ENCODE results near the gene UBXN1. TPM values are rescaled to one million over a fixed set of nuclear protein-coding genes. Genes with fewer than 3 reads are reported as not detected.

Gene UBXN1
- total RNA-seq, 1 experiment from 2014 or later = 118 TPM

DNA sequence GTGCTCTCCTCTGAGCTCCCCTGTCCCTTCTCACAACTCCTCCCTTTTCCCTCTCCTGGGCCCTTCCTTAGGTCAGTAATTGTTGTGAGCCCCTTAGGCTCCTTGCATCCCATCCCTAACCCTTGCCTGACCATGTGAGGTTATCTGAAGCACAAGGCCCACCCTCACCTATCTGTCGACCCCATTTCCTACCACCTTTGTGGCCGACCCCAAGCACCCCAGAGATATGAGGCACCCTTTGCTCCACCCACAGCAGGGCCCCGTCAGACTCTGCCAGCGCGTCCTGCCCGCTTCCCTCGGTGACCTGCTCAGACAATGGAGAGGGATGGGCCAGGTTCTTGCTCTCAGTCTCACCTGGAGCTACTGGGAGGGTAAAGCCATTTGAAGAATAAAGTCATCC, 29.9 kb upstream of the UBXN1 start:
- H2BK5ac ChIP-seq (ENCODE audit: insufficient read length, low read length) = no peak overlapping the region
- peak overlapping the region; percentile 99 for H3K4me2 ChIP-seq (ENCODE audit: insufficient read depth, insufficient read length, low read length)
- peak; percentile 58 for DNase-seq
- no peak overlapping the region for H3K23ac ChIP-seq (ENCODE audit: insufficient read length, low read depth, low read length)
- peak overlapping the region; percentile 92 for H3K27ac ChIP-seq (ENCODE audit: insufficient read length, low read depth, low read length)
- H3K9ac ChIP-seq (ENCODE audit: extremely low read depth, insufficient read length, low read length) = peak overlapping the region; percentile 91
- no peak overlapping the region for H2AFZ ChIP-seq (ENCODE audit: low read length)
- no peak overlapping the region for H4K91ac ChIP-seq (ENCODE audit: insufficient read length, low read depth, low read length)
- no peak overlapping the region for H2BK120ac ChIP-seq (ENCODE audit: low read depth, low read length, poor library complexity, severe bottlenecking)
- H2BK12ac ChIP-seq (ENCODE audit: insufficient read length, low read depth, low read length) = no peak overlapping the region
- no peaks in the 10 kb centered on the region; a peak in 1 of 5 replicates for H3K9me3 Mint-ChIP-seq
- no peak overlapping the region for H2BK15ac ChIP-seq (ENCODE audit: low read depth, low read length)
- peak overlapping the region; percentile 96 to 100 (median 98) for H3K27ac Mint-ChIP-seq
- H4K5ac ChIP-seq (ENCODE audit: insufficient read length, low read depth, low read length) = peak overlapping the region; percentile 55
- H2AK5ac ChIP-seq (ENCODE audit: insufficient read length, low read length) = peak overlapping the region; percentile 26
- H3K14ac ChIP-seq (ENCODE audit: insufficient read depth, low read length) = peak overlapping the region; percentile 90
- no peak overlapping the region for H3T11ph ChIP-seq (ENCODE audit: low read length)
- no peak overlapping the region for H2BK20ac ChIP-seq (ENCODE audit: low read depth, low read length, poor library complexity, severe bottlenecking)
- no peaks in the 10 kb centered on the region for H3K27me3 ChIP-seq (ENCODE audit: insufficient read depth, low read length)
- no peaks in the 10 kb centered on the region for H3K9me3 ChIP-seq (ENCODE audit: control insufficient read depth, low read depth, low read length)
- no peak overlapping the region for H4K8ac ChIP-seq (replicated peaks; ENCODE audit: insufficient read length, low read depth, low read length)
- H3K79me2 ChIP-seq (ENCODE audit: insufficient read depth, low read length) = no peaks in the 10 kb centered on the region; the same call in 1 of the 2 replicates
- H3K4me1 ChIP-seq (ENCODE audit: insufficient read depth, low read length) = peaks cover 2% of the 10 kb centered on the region; the same call in 1 of the 2 replicates
- peak overlapping the region; percentile 84 to 91 for H3K4me3 Mint-ChIP-seq
- TF ChIP-seq, protein P1, sequence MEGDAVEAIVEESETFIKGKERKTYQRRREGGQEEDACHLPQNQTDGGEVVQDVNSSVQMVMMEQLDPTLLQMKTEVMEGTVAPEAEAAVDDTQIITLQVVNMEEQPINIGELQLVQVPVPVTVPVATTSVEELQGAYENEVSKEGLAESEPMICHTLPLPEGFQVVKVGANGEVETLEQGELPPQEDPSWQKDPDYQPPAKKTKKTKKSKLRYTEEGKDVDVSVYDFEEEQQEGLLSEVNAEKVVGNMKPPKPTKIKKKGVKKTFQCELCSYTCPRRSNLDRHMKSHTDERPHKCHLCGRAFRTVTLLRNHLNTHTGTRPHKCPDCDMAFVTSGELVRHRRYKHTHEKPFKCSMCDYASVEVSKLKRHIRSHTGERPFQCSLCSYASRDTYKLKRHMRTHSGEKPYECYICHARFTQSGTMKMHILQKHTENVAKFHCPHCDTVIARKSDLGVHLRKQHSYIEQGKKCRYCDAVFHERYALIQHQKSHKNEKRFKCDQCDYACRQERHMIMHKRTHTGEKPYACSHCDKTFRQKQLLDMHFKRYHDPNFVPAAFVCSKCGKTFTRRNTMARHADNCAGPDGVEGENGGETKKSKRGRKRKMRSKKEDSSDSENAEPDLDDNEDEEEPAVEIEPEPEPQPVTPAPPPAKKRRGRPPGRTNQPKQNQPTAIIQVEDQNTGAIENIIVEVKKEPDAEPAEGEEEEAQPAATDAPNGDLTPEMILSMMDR (conservative IDR thresholded peaks at IDR 0.05) = no peak
- peak overlapping the region; percentile 65 for H3K18ac ChIP-seq (ENCODE audit: insufficient read length, low read depth, low read length)
- no CpG with 5 or more reads among the region's 7 CpGs for WGBS (ENCODE audit: extremely low coverage, insufficient read length, low lambda C conversion rate)
- no peaks in the 10 kb centered on the region for H3K27me3 Mint-ChIP-seq (ENCODE audit: low read depth)
- no peaks in the 10 kb centered on the region for H4K20me1 ChIP-seq (ENCODE audit: control insufficient read depth, insufficient read depth, insufficient read length)
- H3K36me3 Mint-ChIP-seq (ENCODE audit: insufficient read depth in 1 of 3, low read depth in 3 of 3) = peaks cover 26 to 45% (median 33%) of the 10 kb centered on the region in 3 experiments
- H3K23me2 ChIP-seq (ENCODE audit: insufficient read length, low read depth, low read length, poor library complexity, severe bottlenecking) = peaks cover 28% of the 10 kb centered on the region
- no peak overlapping the region for H3K4ac ChIP-seq (ENCODE audit: low read depth, low read length)
- H3K56ac ChIP-seq (ENCODE audit: insufficient read length, low read depth, low read length) = no peak overlapping the region
- peaks cover 44 to 48% of the 10 kb centered on the region in 2 experiments for H3K4me1 Mint-ChIP-seq
- H3K79me1 ChIP-seq (ENCODE audit: insufficient read depth, low read depth, low read length, poor library complexity, severe bottlenecking) = no peaks in the 10 kb centered on the region
